ENCODE results near the gene NR2F6. TPM values are rescaled to one million over a fixed set of nuclear protein-coding genes. Genes with fewer than 3 reads are reported as not detected.

The NR2F6 gene
- total RNA-seq, 2 donors from 2014 or later, result 4.7 to 6.4 TPM

DNA sequence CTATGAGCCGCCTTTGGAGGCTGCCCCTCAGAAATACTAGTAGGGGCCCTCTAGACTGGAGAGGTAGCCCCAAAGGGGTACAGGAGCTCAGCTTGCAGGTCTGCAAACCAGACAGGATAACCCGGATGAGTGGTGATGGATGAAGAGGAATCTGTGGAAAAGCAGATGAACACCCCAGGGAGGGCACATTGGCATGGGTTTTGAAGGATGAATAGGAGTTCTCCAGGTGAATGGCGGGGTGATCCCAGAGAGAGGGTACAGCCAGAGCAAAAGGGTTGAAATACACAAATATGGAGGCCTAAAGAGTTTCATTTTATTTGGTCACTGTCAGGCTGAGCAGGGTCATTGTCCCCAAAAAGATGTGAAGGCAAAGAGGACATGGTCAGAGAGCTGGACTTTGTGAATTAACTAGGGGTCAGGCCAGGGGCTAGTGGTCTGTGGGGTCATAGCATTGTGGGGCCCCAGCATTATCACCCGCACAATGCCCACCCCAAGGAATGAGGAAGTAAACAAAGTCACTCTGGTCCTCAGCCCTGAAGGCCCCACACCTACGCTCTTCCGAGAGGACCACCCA lies 4.8 kb downstream of the NR2F6 start:
- no peaks in the 10 kb centered on the region for H3K27me3 Mint-ChIP-seq (ENCODE audit: low read depth)
- no peak overlapping the region for H3K27ac Mint-ChIP-seq
- no peaks in the 10 kb centered on the region for H3K9me3 Mint-ChIP-seq
- H3K36me3 Mint-ChIP-seq (ENCODE audit: insufficient read depth in 2 of 2), result no peaks in the 10 kb centered on the region
- ATAC-seq (replicated peaks in 1 of 2), result no peak
- H3K4me1 Mint-ChIP-seq (ENCODE audit: low read depth), result no peaks in the 10 kb centered on the region
- DNase-seq, result no peak
- H3K4me3 Mint-ChIP-seq, result no peak overlapping the region

- H3K4me1 Mint-ChIP-seq (ENCODE audit: low read depth), result no peaks in the 10 kb centered on the region
- ATAC-seq (replicated peaks in 1 of 2), result no peak
- no peak overlapping the region for H3K27ac Mint-ChIP-seq
- H3K27me3 Mint-ChIP-seq (ENCODE audit: low read depth), result no peaks in the 10 kb centered on the region
- H3K36me3 Mint-ChIP-seq (ENCODE audit: insufficient read depth in 2 of 2), result no peaks in the 10 kb centered on the region
- no peak overlapping the region for H3K4me3 Mint-ChIP-seq
- H3K9me3 Mint-ChIP-seq, result no peaks in the 10 kb centered on the region
- DNase-seq, result no peak
These were observed 5.5 kb downstream of the NR2F6 start for GRCh38 chr19:17240062-17240752.

DNA sequence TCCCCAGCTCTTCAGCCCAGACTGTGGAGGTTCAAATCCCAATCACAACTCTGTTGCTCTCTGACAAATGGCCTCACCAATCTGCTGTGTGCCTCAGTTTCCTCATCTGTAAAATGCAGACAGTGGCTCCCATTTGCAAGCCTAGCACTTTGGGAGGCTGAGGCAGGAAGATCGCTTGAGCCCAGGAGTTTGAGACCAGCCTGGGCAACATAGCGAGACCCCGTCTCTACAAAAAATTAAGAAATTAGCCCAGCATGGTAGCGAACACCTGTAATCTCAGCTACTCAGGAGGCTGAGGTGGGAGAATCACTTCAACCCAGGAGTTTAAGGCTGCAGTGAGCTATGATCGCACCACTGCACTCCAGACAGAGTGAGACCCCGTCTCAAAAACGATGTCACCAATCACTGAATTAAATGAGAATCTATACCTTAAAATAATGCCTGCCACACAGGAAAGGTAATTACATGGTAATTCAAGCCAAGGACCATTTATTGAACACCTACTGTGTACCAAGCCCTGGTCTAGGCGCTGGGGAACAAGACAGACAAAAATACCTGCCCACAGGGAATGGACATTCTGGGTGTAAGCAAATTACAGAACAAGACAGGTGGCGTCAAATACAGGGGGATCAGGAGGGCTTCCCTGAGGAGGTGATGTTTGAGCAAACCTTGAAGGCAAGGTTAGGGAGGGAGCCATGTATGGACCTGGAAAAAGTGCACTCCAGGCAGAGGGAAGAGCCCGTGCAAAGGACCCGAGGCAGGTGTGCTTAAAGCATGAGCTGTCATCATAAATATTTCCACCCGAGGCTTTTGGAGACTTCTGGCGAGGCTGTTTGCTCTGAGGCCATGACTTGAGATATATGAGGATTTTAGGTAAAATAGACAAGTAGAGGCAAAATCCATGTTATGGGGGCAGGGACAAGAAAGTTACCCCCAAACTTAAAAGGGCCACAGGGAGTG lies 7.7 kb downstream of the NR2F6 start:
- no peak overlapping the region for H3K4me3 Mint-ChIP-seq
- H3K9me3 Mint-ChIP-seq, result no peaks in the 10 kb centered on the region
- no peak overlapping the region for H3K27ac Mint-ChIP-seq
- H3K36me3 Mint-ChIP-seq (ENCODE audit: insufficient read depth in 2 of 2), result no peaks in the 10 kb centered on the region
- ATAC-seq (replicated peaks in 1 of 2), result no peak
- no peaks in the 10 kb centered on the region for H3K27me3 Mint-ChIP-seq (ENCODE audit: low read depth)
- peaks cover 14% of the 10 kb centered on the region for H3K4me1 Mint-ChIP-seq (ENCODE audit: low read depth)
- no peak for DNase-seq

GRCh38 chr19:17236811-17237543 lies 8.7 kb downstream of the NR2F6 start:
- Mint-ChIP-seq H3K27me3 (ENCODE audit: low read depth) (no peaks in the 10 kb centered on the region), H3K36me3 (ENCODE audit: insufficient read depth in 2 of 2) (no peaks in the 10 kb centered on the region), H3K4me3 (peak overlapping the region in 1 of 2 donors; percentile 62), H3K27ac (no peak overlapping the region), H3K9me3 (no peaks in the 10 kb centered on the region), H3K4me1 (ENCODE audit: low read depth) (peaks cover 14% of the 10 kb centered on the region)
- DNase-seq, result no peak
- ATAC-seq (replicated peaks in 1 of 2), result no peak

- Mint-ChIP-seq H3K36me3 (ENCODE audit: insufficient read depth in 2 of 2) (no peaks in the 10 kb centered on the region), H3K4me3 (peak overlapping the region; percentile 84 to 87), H3K27me3 (ENCODE audit: low read depth) (no peaks in the 10 kb centered on the region), H3K27ac (no peak overlapping the region), H3K4me1 (ENCODE audit: low read depth) (peaks cover 14% of the 10 kb centered on the region), H3K9me3 (no peaks in the 10 kb centered on the region)
- ATAC-seq (replicated peaks in 1 of 2), result peak in 1 of 2 donors; percentile 47
- DNase-seq, result no peak
These were observed 9.5 kb downstream of the NR2F6 start for GRCh38 chr19:17235971-17236777.

DNA sequence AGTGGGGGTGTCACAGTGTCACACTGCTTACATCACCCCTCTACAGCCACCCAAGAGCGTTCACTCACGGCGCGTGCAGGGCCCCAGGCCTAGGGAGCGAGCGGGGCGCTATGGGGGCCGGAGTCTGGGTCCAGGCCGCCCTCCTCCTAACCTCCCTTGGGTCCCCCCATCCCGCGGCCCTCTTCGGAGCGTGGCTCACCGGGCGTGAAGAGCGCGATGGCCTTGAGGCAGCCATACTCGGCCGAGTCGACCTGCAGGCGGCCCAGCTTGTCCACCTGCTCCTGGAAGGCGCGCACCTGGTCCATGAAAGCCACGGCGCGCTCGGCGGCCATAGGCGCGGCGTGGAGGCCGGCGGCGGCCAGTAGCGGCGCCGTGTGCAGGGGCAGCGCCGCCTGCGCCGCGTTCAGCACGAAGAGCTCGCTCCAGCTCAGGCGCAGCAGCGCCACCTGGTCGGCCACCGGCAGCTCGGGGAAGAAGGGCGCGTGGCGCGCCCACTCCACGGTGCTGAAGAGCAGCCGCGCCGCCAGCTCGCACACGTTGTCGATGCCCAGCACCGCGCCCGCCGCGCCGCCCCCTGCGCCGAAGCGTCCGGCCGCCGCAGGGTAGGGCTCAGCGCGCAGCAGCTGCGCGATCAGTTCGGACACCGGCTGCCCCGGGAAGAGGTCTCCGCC lies 10.3 kb downstream of the NR2F6 start:
- peaks cover 14% of the 10 kb centered on the region for H3K4me1 Mint-ChIP-seq (ENCODE audit: low read depth)
- H3K9me3 Mint-ChIP-seq, result no peaks in the 10 kb centered on the region
- peak; percentile 90 to 95 for ATAC-seq (replicated peaks in 1 of 2)
- H3K4me3 Mint-ChIP-seq, result peak overlapping the region; percentile 84 to 87
- H3K36me3 Mint-ChIP-seq (ENCODE audit: insufficient read depth in 2 of 2), result no peaks in the 10 kb centered on the region
- DNase-seq, result peak; percentile 82 to 87
- H3K27me3 Mint-ChIP-seq (ENCODE audit: low read depth), result no peaks in the 10 kb centered on the region
- no peak overlapping the region for H3K27ac Mint-ChIP-seq

- DNase-seq (peak; percentile 70 to 80), ATAC-seq (replicated peaks in 1 of 2) (peak; percentile 67 to 78)
- H3K27ac Mint-ChIP-seq, result no peak overlapping the region
- no peaks in the 10 kb centered on the region for H3K36me3 Mint-ChIP-seq (ENCODE audit: insufficient read depth in 2 of 2)
- no peaks in the 10 kb centered on the region for H3K27me3 Mint-ChIP-seq (ENCODE audit: low read depth)
- peak overlapping the region; percentile 84 to 87 for H3K4me3 Mint-ChIP-seq
- H3K4me1 Mint-ChIP-seq (ENCODE audit: low read depth), result peaks cover 14% of the 10 kb centered on the region
- H3K9me3 Mint-ChIP-seq, result no peaks in the 10 kb centered on the region
These were observed 10.8 kb downstream of the NR2F6 start for GRCh38 chr19:17234911-17235299.

DNA sequence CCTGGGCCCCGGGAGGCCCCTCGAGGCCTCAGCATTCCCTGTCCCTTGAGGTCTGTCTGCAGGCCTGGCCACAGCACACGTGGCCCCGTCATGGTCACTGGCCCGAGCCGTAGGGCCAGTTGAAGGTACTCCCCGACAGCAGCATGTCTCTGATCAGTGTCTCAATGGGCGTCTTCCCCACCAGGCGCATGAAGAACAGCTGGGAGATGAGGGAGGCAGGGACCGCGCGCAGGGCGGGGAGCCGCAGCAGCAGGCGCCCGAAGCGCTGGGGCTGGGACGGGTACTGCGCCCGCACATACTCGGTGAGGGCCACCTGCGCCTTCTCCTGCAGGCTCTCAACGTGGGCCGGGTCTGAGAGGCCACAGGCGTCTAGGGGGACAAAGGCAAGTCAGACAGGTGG lies 13.5 kb downstream of the NR2F6 start:
- no peak for DNase-seq
- no peak overlapping the region for H3K27ac Mint-ChIP-seq
- no peaks in the 10 kb centered on the region for H3K27me3 Mint-ChIP-seq (ENCODE audit: low read depth)
- ATAC-seq (replicated peaks in 1 of 2), result no peak
- no peaks in the 10 kb centered on the region for H3K36me3 Mint-ChIP-seq (ENCODE audit: insufficient read depth in 2 of 2)
- no peaks in the 10 kb centered on the region for H3K9me3 Mint-ChIP-seq
- peaks cover 21% of the 10 kb centered on the region for H3K4me1 Mint-ChIP-seq (ENCODE audit: low read depth)
- no peak overlapping the region for H3K4me3 Mint-ChIP-seq

DNA sequence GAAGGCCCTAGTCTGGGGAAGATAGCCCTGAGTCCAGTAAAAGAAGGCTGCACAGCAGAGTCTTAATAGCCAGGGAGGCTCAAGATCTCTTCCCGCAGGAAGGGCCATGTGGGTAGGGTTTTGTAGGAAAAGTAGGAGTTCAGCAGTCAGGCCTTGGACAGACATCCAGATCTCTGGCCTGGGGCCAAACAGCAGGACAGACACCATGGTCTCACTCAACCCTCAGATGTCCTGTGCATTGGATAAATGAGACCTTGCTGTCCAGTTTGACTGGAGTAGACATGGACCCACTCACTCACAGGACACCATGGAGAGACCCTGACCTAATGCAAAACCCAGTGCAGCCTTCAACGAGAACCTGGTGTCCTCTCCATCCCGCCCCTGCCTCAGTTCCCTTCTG lies 15.8 kb downstream of the NR2F6 start:
- H3K27ac Mint-ChIP-seq, result no peak overlapping the region
- no peaks in the 10 kb centered on the region for H3K9me3 Mint-ChIP-seq
- DNase-seq, result no peak

DNA sequence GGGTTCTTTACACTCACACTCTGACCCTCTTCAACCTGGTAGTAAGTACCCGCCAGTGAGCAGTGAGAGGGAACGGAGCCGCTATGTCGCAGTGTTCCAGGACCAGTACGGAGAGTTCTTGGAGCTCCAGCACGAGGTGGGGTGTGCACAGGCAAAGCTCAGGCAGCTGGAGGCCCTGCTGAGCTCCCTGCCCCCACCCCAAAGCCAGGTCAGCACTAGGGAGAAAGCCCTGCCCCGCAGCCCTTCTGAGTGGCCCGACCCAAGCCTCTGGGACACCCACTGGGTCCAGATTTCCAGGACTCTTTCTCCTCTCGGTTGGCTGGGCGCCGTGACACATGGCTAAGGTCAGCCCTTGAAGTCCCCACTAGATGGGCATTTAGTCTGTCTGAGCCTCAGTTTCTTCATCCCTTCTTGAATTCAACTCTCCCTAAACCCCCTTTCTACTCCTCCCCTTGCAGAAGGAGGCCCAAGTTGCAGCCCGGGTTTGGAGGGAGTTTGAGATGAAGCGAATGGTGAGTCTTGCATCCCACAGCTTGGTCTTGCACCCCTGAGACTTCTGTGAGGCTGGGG lies 17.8 kb downstream of the NR2F6 start:
- no peaks in the 10 kb centered on the region for H3K9me3 Mint-ChIP-seq
- H3K36me3 Mint-ChIP-seq (ENCODE audit: insufficient read depth in 2 of 2), result no peaks in the 10 kb centered on the region
- H3K27me3 Mint-ChIP-seq (ENCODE audit: low read depth), result no peaks in the 10 kb centered on the region
- no peak overlapping the region for H3K27ac Mint-ChIP-seq
- DNase-seq (no peak), ATAC-seq (replicated peaks in 1 of 2) (no peak)
- H3K4me3 Mint-ChIP-seq, result no peak overlapping the region
- peaks cover 21% of the 10 kb centered on the region for H3K4me1 Mint-ChIP-seq (ENCODE audit: low read depth)

More for the DNA sequence above, 15.8 kb downstream of the NR2F6 start:
- Mint-ChIP-seq H3K4me1 (ENCODE audit: low read depth) (peaks cover 36% of the 10 kb centered on the region), H3K4me3 (no peak overlapping the region), H3K27me3 (ENCODE audit: low read depth) (no peaks in the 10 kb centered on the region), H3K36me3 (ENCODE audit: insufficient read depth in 2 of 2) (no peaks in the 10 kb centered on the region)
- no peak for ATAC-seq (replicated peaks in 1 of 2)

DNA sequence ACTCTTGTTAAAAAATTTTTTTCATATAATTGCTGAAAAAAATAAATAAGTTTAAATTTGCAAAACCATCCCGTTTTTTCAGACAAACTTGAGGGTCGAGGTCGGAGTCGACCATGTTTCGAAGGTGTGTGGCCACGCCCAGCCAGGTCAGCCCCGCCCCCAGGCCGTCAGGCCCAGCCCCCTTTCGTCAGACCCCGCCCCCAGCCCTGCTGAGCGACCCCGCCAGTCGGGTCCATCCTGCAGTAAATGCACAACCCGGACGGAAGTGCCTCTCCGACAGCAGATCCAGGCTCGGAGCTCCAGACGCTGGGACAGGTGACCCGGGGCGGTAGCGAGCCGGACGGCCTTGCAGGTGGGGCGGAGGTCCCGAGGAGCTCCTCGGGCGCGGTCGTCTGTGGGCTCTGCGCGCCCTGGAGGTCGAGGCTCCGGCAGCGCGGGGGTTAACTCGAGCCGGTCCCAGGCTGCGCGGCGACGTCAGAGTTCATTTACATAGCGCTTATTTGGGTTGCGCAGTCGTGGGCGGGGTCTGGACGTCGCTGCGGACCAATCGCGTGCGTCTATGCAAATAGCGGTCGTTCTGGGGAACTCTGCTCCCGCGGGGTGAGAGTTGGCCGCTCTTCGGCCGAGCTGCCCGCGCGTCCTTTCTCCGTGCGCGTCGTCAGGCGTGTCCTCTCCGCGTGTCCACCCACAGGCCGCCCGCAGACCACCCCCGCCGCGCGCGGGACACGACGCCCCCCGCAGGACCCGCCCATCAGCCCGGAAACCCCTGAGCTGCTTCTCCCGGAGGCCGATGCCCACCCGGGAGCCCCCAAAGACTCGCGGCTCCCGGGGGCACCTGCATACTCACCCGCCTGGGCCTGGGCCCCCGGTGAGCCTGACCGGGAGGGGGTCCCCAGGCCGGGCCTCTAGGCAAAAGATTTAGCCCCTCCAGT lies 19.5 kb downstream of the NR2F6 start, which contains the start of gene OCEL1:
OCEL1 (plus strand) TSS at position 225 of the 932 bp plus-strand sequence; CDS start at position 247, 22 bp downstream.
- peaks cover 21% of the 10 kb centered on the region for H3K4me1 Mint-ChIP-seq (ENCODE audit: low read depth)
- DNase-seq (peak; percentile 96 to 98), ATAC-seq (replicated peaks in 1 of 2) (peak; percentile 91 to 95)
- peak within 1 kb of the TSS; percentile 69 for H3K27ac Mint-ChIP-seq
- no peaks in the 10 kb centered on the region for H3K27me3 Mint-ChIP-seq (ENCODE audit: low read depth)
- H3K36me3 Mint-ChIP-seq (ENCODE audit: insufficient read depth in 2 of 2), result no peaks in the 10 kb centered on the region
- no peaks in the 10 kb centered on the region for H3K9me3 Mint-ChIP-seq
- peak within 1 kb of the TSS; percentile 93 for H3K4me3 Mint-ChIP-seq
